ENCODE measurements around the gene APEX2. TPM values are rescaled to one million over a fixed set of nuclear protein-coding genes. Genes with fewer than 3 reads are reported as not detected.
A peak's percentile ranks its signal among the peaks of the same experiment; 100 is the strongest.

Gene APEX2
- total RNA-seq, result 10.9 to 17.9 TPM (median 12.7 TPM) in 3 replicates
- long read RNA-seq, transcript APEX2-201 (6 exons, 3,245 nt), result major isoform, 31 of 37 reads
- long read RNA-seq, partial matches to known transcripts, result 2 of 37 reads
- long read RNA-seq, other reads (novel, unspliced or antisense), result 3 of 37 reads

DNA sequence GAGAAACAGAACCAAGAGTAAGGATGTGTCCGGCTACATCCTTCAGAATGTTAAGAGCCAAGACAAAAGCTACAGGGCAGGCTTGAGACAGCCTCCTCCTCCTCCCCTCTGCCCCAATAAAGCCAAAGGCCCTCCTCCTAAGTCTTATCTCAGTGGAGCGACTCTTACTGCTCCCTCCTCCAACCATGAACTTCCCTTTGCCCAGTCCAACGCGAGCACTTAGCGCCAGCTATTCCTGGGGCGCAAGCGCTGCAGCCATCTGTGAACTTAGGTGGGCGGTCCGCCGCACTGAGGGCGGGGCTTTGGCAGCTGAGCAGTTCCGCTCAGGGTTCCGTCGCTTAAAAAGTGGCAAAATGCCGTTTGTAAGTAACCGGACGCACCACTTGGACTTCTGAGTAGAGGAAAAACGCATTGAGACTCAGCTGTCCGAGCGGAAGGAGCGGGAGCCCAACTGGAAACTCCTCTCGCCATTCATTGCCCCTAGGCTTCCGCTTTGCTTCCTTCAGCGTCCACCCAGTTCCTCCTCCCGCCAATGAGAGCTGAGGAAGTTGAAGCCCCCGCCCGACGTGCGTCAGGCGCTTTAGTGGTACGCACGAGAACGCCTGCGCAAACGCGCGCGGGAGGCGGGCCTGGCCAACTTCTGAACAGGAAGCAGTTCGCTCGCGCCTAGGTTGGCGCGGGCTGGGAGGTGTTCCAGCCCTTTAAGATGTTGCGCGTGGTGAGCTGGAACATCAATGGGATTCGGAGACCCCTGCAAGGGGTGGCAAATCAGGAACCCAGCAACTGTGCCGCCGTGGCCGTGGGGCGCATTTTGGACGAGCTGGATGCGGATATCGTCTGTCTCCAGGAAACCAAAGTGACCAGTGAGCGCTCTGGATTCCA is at the start of gene APEX2:
APEX2 (plus strand) TSS at position 647 of the 882 bp plus-strand sequence; CDS start at position 707, 60 bp downstream.
- Mint-ChIP-seq H3K9me3 (ENCODE audit: low read depth) (peaks cover 8% of the 10 kb centered on the region), H3K4me1 (ENCODE audit: low read depth) (peaks cover 15% of the 10 kb centered on the region), H3K36me3 (ENCODE audit: low read depth) (peaks cover 6% of the 10 kb centered on the region), H3K27ac (ENCODE audit: unreplicated experiment) (peak within 1 kb of the TSS; percentile 92), H3K27me3 (ENCODE audit: low read depth) (no peaks in the 10 kb centered on the region), H3K4me3 (ENCODE audit: unreplicated experiment) (peak within 1 kb of the TSS; percentile 84)
- no peak for TF ChIP-seq CTCF (IDR thresholded peaks at IDR 0.05)
- DNase-seq (ENCODE audit: low spot score), result peak; percentile 95

DNA sequence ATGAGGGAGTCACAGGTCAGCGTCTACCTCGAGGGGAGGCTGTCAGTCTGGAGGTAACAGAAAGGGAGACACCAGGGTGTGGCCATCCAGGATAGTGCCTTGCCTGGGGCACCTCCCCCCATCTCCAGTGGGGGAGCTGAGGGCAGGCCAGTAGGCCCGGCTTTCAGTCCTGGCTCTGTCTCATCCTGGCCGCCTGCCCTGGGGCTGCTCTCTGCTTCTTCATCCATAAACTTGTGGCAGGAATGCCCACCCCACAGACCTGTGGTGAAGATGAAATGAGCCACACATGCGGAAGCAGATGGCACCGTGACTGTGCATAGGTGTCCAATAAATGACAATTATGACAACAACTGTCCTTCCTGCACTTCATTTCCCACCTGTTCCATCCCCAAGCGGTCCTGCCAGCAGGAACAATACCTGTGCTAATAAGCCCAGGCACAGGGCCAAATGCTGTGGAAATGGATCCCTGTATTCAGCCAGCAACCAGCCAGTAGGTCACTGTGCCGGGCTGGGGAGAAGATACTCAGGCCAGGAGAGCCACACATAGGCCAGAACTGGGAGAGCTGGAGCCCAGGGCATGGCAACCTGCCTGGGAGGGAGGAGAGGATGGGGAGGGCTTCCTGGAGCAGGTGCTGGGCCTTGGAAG is 49.3 kb upstream of the APEX2 start:
- Mint-ChIP-seq H3K36me3 (ENCODE audit: low read depth) (no peaks in the 10 kb centered on the region), H3K9me3 (ENCODE audit: low read depth) (peaks cover 20% of the 10 kb centered on the region), H3K4me1 (ENCODE audit: low read depth) (no peaks in the 10 kb centered on the region), H3K4me3 (ENCODE audit: unreplicated experiment) (no peak overlapping the region), H3K27ac (ENCODE audit: unreplicated experiment) (no peak overlapping the region), H3K27me3 (ENCODE audit: low read depth) (no peaks in the 10 kb centered on the region)
- no peak for TF ChIP-seq CTCF (IDR thresholded peaks at IDR 0.05)
- no peak for DNase-seq (ENCODE audit: low spot score)

- no peak for DNase-seq (ENCODE audit: low spot score)
- Mint-ChIP-seq H3K4me1 (ENCODE audit: low read depth) (no peaks in the 10 kb centered on the region), H3K4me3 (ENCODE audit: unreplicated experiment) (no peak overlapping the region), H3K27me3 (ENCODE audit: low read depth) (peaks cover 4% of the 10 kb centered on the region), H3K9me3 (ENCODE audit: low read depth) (peaks cover 20% of the 10 kb centered on the region), H3K36me3 (ENCODE audit: low read depth) (no peaks in the 10 kb centered on the region), H3K27ac (ENCODE audit: unreplicated experiment) (no peak overlapping the region)
- no peak for TF ChIP-seq CTCF (IDR thresholded peaks at IDR 0.05)
These were observed 38.4 kb upstream of the APEX2 start for GRCh38 chrX:54961750-54962149.

- peaks cover 4% of the 10 kb centered on the region for H3K27me3 Mint-ChIP-seq (ENCODE audit: low read depth)
- H3K9me3 Mint-ChIP-seq (ENCODE audit: low read depth), result peaks cover 26% of the 10 kb centered on the region
- no peak overlapping the region for H3K27ac Mint-ChIP-seq (ENCODE audit: unreplicated experiment)
- TF ChIP-seq CTCF (IDR thresholded peaks at IDR 0.05), result no peak
- no peaks in the 10 kb centered on the region for H3K4me1 Mint-ChIP-seq (ENCODE audit: low read depth)
- DNase-seq (ENCODE audit: low spot score), result no peak
- no peaks in the 10 kb centered on the region for H3K36me3 Mint-ChIP-seq (ENCODE audit: low read depth)
- no peak overlapping the region for H3K4me3 Mint-ChIP-seq (ENCODE audit: unreplicated experiment)
These were observed 35.2 kb upstream of the APEX2 start for GRCh38 chrX:54964766-54965497.

DNA sequence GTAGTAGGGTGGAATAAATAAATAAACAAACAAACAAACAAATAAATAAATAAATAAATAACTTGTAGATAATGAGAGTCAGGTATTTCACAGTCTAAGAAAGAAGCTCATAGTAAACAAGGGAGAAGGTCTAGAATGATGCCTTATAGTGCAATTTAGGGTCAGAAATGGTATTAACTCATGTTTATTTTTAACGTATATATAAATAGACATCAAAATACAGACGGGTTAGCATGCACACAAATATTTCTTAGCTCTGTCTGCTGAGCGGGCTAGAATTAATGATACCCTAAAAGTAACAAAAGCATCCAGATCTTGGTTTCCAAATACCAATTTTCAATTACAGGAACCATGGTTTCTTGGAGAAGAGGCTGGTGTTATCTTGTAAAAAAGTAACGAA is 22.8 kb upstream of the APEX2 start:
- Mint-ChIP-seq H3K4me1 (ENCODE audit: low read depth) (no peaks in the 10 kb centered on the region), H3K27ac (ENCODE audit: unreplicated experiment) (no peak overlapping the region), H3K36me3 (ENCODE audit: low read depth) (no peaks in the 10 kb centered on the region), H3K9me3 (ENCODE audit: low read depth) (peaks cover 38% of the 10 kb centered on the region), H3K4me3 (ENCODE audit: unreplicated experiment) (no peak overlapping the region), H3K27me3 (ENCODE audit: low read depth) (peaks cover 1% of the 10 kb centered on the region)
- no peak for TF ChIP-seq CTCF (IDR thresholded peaks at IDR 0.05)
- no peak for DNase-seq (ENCODE audit: low spot score)

All from chondrocyte (in vitro differentiated cells).